ENCODE data around the gene SLAMF7. TPM values are rescaled to one million over a fixed set of nuclear protein-coding genes. Genes with fewer than 3 reads are reported as not detected.

SLAMF7 gene
- total and polyA plus RNA-seq, 2 donors (not counting 1 experiment from before 2014, with no cell fraction given): 13.1 to 52.6 TPM

GRCh38 chr1:160773093-160773492 lies 34.0 kb downstream of the SLAMF7 start:
- Mint-ChIP-seq H3K27me3 (no peaks in the 10 kb centered on the region), H3K27ac (no peak overlapping the region), H3K4me3 (peak overlapping the region; percentile 8), H3K9me3 (ENCODE audit: insufficient read depth) (no peaks in the 10 kb centered on the region), H3K4me1 (peaks cover 52% of the 10 kb centered on the region)
- POLR2A ChIA-PET: interaction anchor here (0.6 kb wide), 1 partner anchor 382 kb away, joined by 3 read pairs; no protein-coding TSS in a partner anchor
- no CpG with 5 or more reads among the region's 3 CpGs for WGBS (ENCODE audit: insufficient coverage)
- DNase-seq (peak; percentile 48), ATAC-seq (ENCODE audit: low read depth) (no peak)
- H3K4me1 ChIP-seq (ENCODE audit: control insufficient read depth in 2 of 2, insufficient read depth in 2 of 2, low read length in 2 of 2): peaks cover 31 to 36% of the 10 kb centered on the region in 2 donors
- H3K27ac ChIP-seq (ENCODE audit: low read length in 2 of 2): no peak overlapping the region
- H3K9me3 ChIP-seq (ENCODE audit: control extremely low read depth in 1 of 3, control insufficient read depth in 2 of 3, insufficient read depth in 1 of 3, low read length in 2 of 3): no peaks in the 10 kb centered on the region
- CTCF ChIA-PET: interaction anchor here (0.9 to 11.2 kb wide), 11 partner anchors 8 to 217 kb away, joined by 3 to 150 read pairs (median 4); partner anchors contain the start of genes LY9 and SLAMF7
- H4K20me1 ChIP-seq (ENCODE audit: control insufficient read depth, insufficient read depth, low read length, poor library complexity, severe bottlenecking): no peaks in the 10 kb centered on the region
- intact Hi-C loops (cut with micrococcal nuclease): no loop called here
- H3K36me3 ChIP-seq (replicated peaks in 1 of 2; ENCODE audit: control extremely low read depth in 1 of 2, control insufficient read depth in 1 of 2, extremely low read depth in 1 of 2, insufficient read depth in 2 of 2, low read length in 1 of 2): no peaks in the 10 kb centered on the region
- H3K79me2 ChIP-seq (ENCODE audit: control insufficient read depth, insufficient read depth, low read length): peaks cover 40% of the 10 kb centered on the region
- TF ChIP-seq EZH2 (IDR thresholded peaks at IDR 0.05; ENCODE audit: borderline replicate concordance, insufficient read depth, low read depth, low read length, poor library complexity, severe bottlenecking) (no peak), CTCF (IDR thresholded peaks at IDR 0.05) (no peak)
- no peak overlapping the region for H3K4me2 ChIP-seq (replicated peaks; ENCODE audit: low read depth, low read length, poor library complexity, severe bottlenecking)
- H3K27me3 ChIP-seq (replicated peaks in 1 of 4; ENCODE audit: control extremely low read depth in 1 of 4, control insufficient read depth in 3 of 4, insufficient read depth in 4 of 4, low read length in 3 of 4): no peaks in the 10 kb centered on the region
- H2AFZ ChIP-seq (ENCODE audit: insufficient read depth, low read depth, low read length, poor library complexity, severe bottlenecking): no peak overlapping the region
- no peak overlapping the region for H3K4me3 ChIP-seq (ENCODE audit: control extremely low read depth in 1 of 5, extremely low read depth in 1 of 5, insufficient read depth in 1 of 5, low read depth in 2 of 5, low read length in 4 of 5)
- no peak overlapping the region for H3K9ac ChIP-seq (ENCODE audit: low read length)

GRCh38 chr1:160774886-160775719 lies 36.1 kb downstream of the SLAMF7 start:
- intact Hi-C loops (cut with micrococcal nuclease): loop anchor here (5.0 kb wide), 1 partner anchor 37 kb away; no protein-coding TSS in a partner anchor
- Histone ChIP-seq H3K4me3 (ENCODE audit: control extremely low read depth in 1 of 5, extremely low read depth in 1 of 5, insufficient read depth in 1 of 5, low read depth in 2 of 5, low read length in 4 of 5) (no peak overlapping the region), H3K27ac (ENCODE audit: low read length in 2 of 2) (no peak overlapping the region), H3K36me3 (replicated peaks in 1 of 2; ENCODE audit: control extremely low read depth in 1 of 2, control insufficient read depth in 1 of 2, extremely low read depth in 1 of 2, insufficient read depth in 2 of 2, low read length in 1 of 2) (no peaks in the 10 kb centered on the region), H3K9me3 (ENCODE audit: control extremely low read depth in 1 of 3, control insufficient read depth in 2 of 3, insufficient read depth in 1 of 3, low read length in 2 of 3) (no peaks in the 10 kb centered on the region), H3K79me2 (ENCODE audit: control insufficient read depth, insufficient read depth, low read length) (peaks cover 47% of the 10 kb centered on the region), H3K4me1 (ENCODE audit: control insufficient read depth in 2 of 2, insufficient read depth in 2 of 2, low read length in 2 of 2) (peaks cover 26 to 34% of the 10 kb centered on the region in 2 donors), H3K4me2 (replicated peaks; ENCODE audit: low read depth, low read length, poor library complexity, severe bottlenecking) (peak overlapping the region; percentile 45), H4K20me1 (ENCODE audit: control insufficient read depth, insufficient read depth, low read length, poor library complexity, severe bottlenecking) (no peaks in the 10 kb centered on the region), H2AFZ (ENCODE audit: insufficient read depth, low read depth, low read length, poor library complexity, severe bottlenecking) (no peak overlapping the region), H3K9ac (ENCODE audit: low read length) (no peak overlapping the region), H3K27me3 (replicated peaks in 1 of 4; ENCODE audit: control extremely low read depth in 1 of 4, control insufficient read depth in 3 of 4, insufficient read depth in 4 of 4, low read length in 3 of 4) (no peaks in the 10 kb centered on the region)
- peak overlapping the region; percentile 0 for H3K4me3 Mint-ChIP-seq
- ChIA-PET POLR2A (interaction anchor here (0.8 to 2.6 kb wide), 3 partner anchors 15 to 32 kb away, joined by 3 to 13 read pairs (median 4); partner anchors contain the start of gene LY9), CTCF (interaction anchor here (0.6 to 11.2 kb wide), 19 partner anchors 8 to 252 kb away, joined by 3 to 150 read pairs (median 10); partner anchors contain the start of genes ITLN2 and LY9)
- H3K9me3 Mint-ChIP-seq (ENCODE audit: insufficient read depth): no peaks in the 10 kb centered on the region
- WGBS (ENCODE audit: insufficient coverage): 100% methylated on average over 2 of the region's 2 CpGs
- DNase-seq: no peak
- H3K27ac Mint-ChIP-seq: peak overlapping the region; percentile 10
- no peak for TF ChIP-seq CTCF (IDR thresholded peaks at IDR 0.05)
- no peak for TF ChIP-seq EZH2 (IDR thresholded peaks at IDR 0.05; ENCODE audit: borderline replicate concordance, insufficient read depth, low read depth, low read length, poor library complexity, severe bottlenecking)
- H3K27me3 Mint-ChIP-seq: no peaks in the 10 kb centered on the region
- peaks cover 60% of the 10 kb centered on the region for H3K4me1 Mint-ChIP-seq
- ATAC-seq (ENCODE audit: low read depth): no peak

Measured in B cell (primary cell).